ENCODE data around the gene LY6G6F. TPM values are rescaled to one million over a fixed set of nuclear protein-coding genes. Genes with fewer than 3 reads are reported as not detected.

LY6G6F gene
- polyA plus RNA-seq, 3 donors = 0.51 TPM; not detected in 2

GRCh38 chr6:31737991-31738979 is 31.6 kb downstream of the LY6G6F start:
- H3K79me2 ChIP-seq (ENCODE audit: insufficient read depth, low read length) = peaks cover 60% of the 10 kb centered on the region
- H3K4me3 Mint-ChIP-seq = peak overlapping the region; percentile 99 to 100

More at GRCh38 chr6:31737991-31738979, 31.6 kb downstream of the LY6G6F start:
- Mint-ChIP-seq H3K27me3 (ENCODE audit: low read depth in 3 of 3) (peaks cover 0 to 5% (median 2%) of the 10 kb centered on the region in 3 donors), H3K27ac (peak overlapping the region; percentile 95 to 100 (median 99)), H3K4me1 (peaks cover 60% of the 10 kb centered on the region), H3K9me3 (peaks cover 0 to 2% (median 0%) of the 10 kb centered on the region in 7 donors), H3K36me3 (peaks cover 16 to 26% of the 10 kb centered on the region in 2 donors)
- intact Hi-C loops (cut with micrococcal nuclease) = loop anchor here in 1 of 2 donors (2.0 to 10.0 kb wide), 4 partner anchors 31 to 193 kb away; partner anchors contain the start of genes ATP6V1G2, CSNK2B, DDX39B and LY6G5B
- Histone ChIP-seq H3K4me3 (replicated peaks in 1 of 3; ENCODE audit: low read depth in 2 of 3, low read length in 3 of 3) (peak overlapping the region; percentile 1 to 100 (median 96)), H4K20me1 (ENCODE audit: insufficient read depth, low read length) (peaks cover 17% of the 10 kb centered on the region), H3K9ac (ENCODE audit: insufficient read depth, low read length, poor library complexity, severe bottlenecking) (peak overlapping the region; percentile 89), H3K4me2 (replicated peaks; ENCODE audit: extremely low read depth, low read length, poor library complexity, severe bottlenecking) (peak overlapping the region; percentile 94), H3K36me3 (replicated peaks in 1 of 2; ENCODE audit: control insufficient read depth in 1 of 2, insufficient read depth in 2 of 2, low read length in 2 of 2) (peaks cover 10 to 20% of the 10 kb centered on the region in 2 donors), H3K9me3 (replicated peaks in 1 of 2; ENCODE audit: control insufficient read depth in 1 of 2, insufficient read depth in 1 of 2, low read length in 2 of 2) (no peaks in the 10 kb centered on the region), H2AFZ (ENCODE audit: insufficient read depth, low read depth, low read length, poor library complexity, severe bottlenecking) (peak overlapping the region; percentile 16), H3K27me3 (ENCODE audit: control insufficient read depth in 2 of 2, insufficient read depth in 2 of 2, low read length in 2 of 2) (no peaks in the 10 kb centered on the region), H3K27ac (ENCODE audit: low read depth in 1 of 2, low read length in 2 of 2) (peak overlapping the region; percentile 91 to 99), H3K4me1 (ENCODE audit: control insufficient read depth in 1 of 2, insufficient read depth in 2 of 2, low read length in 2 of 2) (peaks cover 57 to 67% of the 10 kb centered on the region in 2 donors)
- DNase-seq = peak; percentile 88 to 94 (median 90)
- no peak for TF ChIP-seq CTCF (IDR thresholded peaks at IDR 0.05)
- 0% methylated on average over 4 of the region's 6 CpGs for WGBS (ENCODE audit: insufficient coverage)
